Epidermal melanocyte (primary cell): ENCODE data around the gene CASKIN2.

Source experiments
- DNase-seq: peaks from one replicate; pipeline ENCODE4 v3.0.0; 2011; ENCODE audit warnings: low spot score; ENCODE audit not compliant: insufficient read length

Gene CASKIN2

DNA sequence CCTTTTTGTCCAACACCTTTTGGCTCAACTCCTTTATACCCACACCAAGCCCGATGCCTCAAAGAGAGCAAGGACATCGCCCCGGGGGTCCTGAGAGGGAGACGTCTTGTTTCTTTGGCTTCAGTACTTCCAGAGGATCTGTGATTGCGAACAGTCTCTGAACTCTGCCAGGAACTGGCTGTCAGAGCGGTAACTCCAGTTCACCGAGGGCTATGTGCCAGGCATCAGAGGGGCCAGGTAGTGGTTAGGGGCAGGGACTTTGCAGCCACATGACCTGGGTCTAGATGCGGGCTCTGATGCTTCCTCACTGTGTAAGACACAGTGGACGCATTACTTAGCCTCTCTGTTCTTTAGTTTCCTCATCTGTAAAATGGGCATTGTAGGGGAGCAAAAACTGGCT, 31.8 kb upstream of the CASKIN2 start:
- no peak for DNase-seq

DNA sequence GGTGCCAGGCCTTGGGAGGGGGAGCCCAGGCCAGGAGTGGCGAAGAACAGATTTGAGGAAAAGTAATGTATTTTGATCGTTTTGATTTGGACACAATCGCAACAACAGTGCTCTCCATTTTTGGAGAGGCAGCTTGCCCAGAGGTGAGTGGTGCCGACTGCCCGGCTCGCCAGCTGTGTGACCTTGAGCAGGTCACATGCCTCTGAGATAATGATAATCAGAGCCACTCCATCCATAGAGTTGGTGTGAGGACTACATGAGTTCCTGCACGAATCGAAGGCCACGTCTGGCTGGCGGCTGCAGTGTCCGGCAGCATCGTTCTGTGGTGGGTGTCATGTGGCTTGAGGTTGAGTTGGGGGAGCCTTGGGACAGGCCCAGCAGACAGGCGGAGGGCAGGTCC, 30.8 kb upstream of the CASKIN2 start:
- DNase-seq = no peak

GRCh38 chr17:75544250-75544649, 28.9 kb upstream of the CASKIN2 start:
- DNase-seq = no peak

- no peak for DNase-seq
These were observed 27.5 kb upstream of the CASKIN2 start for GRCh38 chr17:75542728-75543336.

DNA sequence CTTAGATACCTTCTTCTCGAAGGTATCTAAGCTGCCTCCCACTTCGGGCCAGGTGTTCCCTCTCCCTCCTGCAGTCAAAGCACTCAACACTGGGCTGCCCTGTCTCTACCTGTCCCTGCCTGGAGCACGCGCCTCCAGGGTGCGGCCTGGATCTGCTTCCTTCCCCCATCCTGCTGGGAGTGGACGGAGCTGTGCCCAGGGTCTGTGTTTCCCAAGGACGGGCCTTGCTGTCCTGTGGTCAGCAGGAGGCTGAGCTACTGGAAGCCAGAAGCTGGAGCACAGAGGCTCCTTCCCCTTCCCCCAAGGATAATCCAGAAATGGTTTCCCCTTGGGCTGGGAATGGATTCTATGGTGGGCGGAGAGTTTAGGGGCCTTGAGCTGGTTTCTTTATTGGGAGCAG, 26.9 kb upstream of the CASKIN2 start:
- DNase-seq = no peak

- no peak for DNase-seq
These were observed 25.7 kb upstream of the CASKIN2 start for GRCh38 chr17:75540923-75541503.

DNA sequence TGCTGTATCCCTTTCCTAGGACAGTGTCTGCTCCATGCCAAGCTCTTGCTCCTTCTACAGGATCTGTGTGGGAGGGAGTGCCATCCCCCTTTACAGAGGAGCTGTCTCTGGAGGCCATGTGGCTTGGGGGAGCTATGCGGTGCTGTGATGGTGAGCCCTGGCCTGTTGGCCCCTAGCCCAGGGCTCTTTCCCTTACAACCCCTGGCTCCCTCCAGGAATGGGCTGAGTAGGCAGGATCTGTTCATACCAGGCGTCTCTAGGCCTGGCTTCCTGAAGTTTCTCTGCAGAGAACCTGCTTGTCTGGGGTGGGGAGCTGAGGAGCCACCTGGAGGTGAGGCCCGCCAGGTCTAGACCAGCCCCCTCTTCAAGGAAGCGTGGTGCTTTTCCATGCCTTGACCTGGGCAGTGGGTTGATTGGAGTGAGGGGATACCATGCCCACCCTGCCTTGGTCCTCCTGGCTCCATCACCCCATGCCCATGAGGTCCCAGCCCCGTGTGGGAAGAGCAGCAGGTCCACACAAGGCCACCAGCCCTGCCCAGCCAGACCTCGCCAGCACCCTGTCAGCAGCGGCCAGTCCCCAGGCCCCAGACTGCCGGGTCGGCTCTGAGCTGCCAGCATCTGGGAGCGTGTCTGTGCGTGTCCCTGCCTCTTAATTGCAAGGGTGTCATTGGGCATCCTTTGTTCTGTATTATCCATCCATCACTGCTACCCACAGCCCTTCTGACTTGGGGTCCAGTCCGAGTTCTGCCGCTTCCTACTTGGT, 24.8 kb upstream of the CASKIN2 start:
- DNase-seq = no peak

DNA sequence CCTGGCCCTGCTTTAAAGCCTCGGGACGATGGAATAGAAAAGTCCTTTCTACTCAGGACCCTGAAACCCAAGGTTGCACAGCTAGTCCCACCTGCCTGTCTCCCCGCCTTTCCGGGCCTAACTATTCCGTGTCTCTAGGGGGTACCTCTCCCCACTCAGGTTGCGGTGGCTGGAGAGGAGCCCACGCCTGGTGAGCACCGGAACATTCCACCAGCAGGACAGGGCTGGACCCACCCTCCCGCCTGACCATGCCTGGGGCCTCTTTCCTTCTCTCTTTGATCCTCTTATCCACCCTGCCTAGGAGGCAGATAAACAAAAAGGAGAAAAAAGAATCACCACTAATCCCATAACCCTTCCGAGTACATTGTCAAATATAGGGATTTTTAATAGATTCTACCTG, 21.0 kb upstream of the CASKIN2 start:
- no peak for DNase-seq

- DNase-seq = no peak
These were observed 20.5 kb upstream of the CASKIN2 start for GRCh38 chr17:75535871-75536270.

DNA sequence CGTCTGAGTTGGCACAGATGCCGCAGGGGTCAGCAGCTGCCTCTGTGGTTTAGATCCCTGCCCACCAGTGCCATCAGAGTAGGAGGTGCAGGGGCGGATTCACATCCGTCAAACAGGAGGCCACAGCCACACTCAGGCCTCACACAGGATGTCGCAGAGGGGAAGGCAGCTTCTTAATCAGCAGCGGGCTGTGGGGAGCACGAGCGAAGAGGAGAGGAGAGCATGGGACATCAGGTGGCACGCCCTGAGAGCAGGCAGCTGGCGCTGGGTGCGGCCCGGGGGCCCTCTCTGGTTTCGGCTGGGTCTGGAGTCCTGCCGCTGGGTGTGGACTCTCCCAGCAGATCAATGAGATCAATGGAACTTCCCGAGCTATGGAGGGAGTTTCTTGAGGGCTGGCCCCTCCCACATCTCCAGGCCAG, 19.8 kb upstream of the CASKIN2 start:
- DNase-seq = no peak

GRCh38 chr17:75531721-75532072, 16.4 kb upstream of the CASKIN2 start:
- no peak for DNase-seq

GRCh38 chr17:75530837-75531720, 15.7 kb upstream of the CASKIN2 start:
- DNase-seq = no peak

DNA sequence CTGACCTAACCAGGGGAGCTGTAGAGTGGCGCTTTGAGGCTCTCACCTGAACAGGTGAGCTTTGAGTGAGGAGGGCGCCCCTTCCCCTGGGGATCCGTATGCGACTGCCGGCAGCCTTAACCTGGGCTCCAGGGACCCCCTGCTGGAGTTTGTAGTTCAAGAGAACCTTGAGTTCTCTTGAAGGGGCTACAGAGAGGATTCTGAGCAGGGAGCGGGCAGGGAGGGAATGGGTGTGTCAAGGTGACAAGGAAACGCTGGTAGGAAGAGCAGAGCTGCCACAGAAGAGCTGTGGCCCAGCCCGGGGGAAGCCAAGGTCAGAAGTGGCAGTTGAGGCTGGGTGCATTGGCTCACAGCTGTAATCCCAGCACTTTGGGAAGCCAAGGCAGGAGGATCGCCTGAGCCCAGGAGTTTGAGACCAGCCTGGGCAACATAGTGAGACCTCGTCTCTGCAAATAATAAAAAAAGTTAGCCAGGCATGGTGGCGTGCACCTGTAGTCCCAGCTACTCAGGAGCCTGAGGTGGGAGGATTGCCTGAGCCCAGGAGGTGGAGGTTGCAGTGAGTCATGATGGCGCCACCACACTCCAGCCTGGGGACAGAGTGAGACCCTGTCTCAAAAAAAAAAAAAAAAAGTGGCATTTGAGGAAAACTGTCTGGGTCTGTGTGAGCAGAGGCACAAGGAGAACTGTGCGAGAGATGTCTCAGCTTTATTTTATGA, 11.4 kb upstream of the CASKIN2 start:
- DNase-seq = no peak

- DNase-seq = no peak
These were observed 10.6 kb upstream of the CASKIN2 start for GRCh38 chr17:75525806-75526554.

- DNase-seq = peak; percentile 87
These were observed 9.9 kb upstream of the CASKIN2 start, which contains the start of gene LLGL2 for GRCh38 chr17:75524970-75525805. TSS of gene LLGL2 (plus strand) at chr17:75525697. CDS start at chr17:75543427, 17,730 bp downstream.

GRCh38 chr17:75524269-75524969, 9.1 kb upstream of the CASKIN2 start:
- no peak for DNase-seq

DNA sequence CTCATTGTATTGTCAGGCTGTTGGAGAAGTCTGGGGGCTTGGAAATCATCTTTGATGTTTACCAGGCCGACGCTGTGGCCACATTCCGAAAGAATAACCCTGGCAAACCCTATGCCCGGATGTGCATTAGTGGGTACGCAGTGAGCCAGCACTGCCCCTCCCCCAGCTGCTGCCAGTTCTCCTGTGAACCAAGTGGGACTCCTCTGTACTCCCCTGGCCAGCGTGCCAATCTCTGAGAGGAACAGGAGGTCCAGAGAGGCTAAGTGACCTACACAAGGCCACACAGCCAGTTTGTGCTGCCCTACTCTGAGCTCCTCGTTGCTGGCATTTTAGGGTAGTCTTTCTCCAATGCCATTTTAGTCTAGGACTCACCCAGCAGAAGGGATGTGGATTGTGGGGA, 8.3 kb upstream of the CASKIN2 start:
- no peak for DNase-seq

GRCh38 chr17:75521951-75522727, 6.8 kb upstream of the CASKIN2 start:
- no peak for DNase-seq
